Measurements from ENCODE around the gene CHST13. TPM values are rescaled to one million over a fixed set of nuclear protein-coding genes. Genes with fewer than 3 reads are reported as not detected.

The CHST13 gene
- total RNA-seq, 1 donor from 2014 or later, result 4.2 TPM

DNA sequence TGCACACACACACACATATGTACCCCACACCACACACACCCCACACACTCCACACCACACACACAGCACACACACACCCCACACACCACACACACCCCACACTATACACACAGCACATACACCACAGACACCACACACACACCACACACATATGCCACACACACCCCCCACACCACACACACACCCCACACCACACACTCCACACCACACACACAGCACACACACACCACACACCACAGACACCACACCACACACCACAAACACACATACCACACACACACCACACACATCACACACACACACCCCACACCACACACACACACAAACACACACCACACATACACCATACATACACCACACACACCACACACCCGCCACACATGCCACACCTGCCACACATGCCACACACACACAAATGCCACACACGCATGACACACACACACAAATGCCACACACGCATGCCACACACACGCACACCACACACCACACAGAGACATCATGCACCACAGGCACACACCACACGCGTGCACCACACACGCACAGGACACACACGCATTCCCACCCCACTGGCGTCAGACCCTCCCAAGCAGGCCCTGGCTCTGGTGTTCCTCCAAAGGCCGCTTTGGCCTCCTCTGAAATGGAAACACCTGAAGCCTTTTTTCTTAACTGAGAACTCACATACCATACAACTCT is 15.7 kb downstream of the CHST13 start:
- no peaks in the 10 kb centered on the region for H3K9me3 ChIP-seq
- no peak overlapping the region for H3K4me3 ChIP-seq
- H3K27ac ChIP-seq, result no peak overlapping the region
- no peaks in the 10 kb centered on the region for H3K4me1 ChIP-seq
- H3K36me3 ChIP-seq, result no peaks in the 10 kb centered on the region
- TF ChIP-seq, protein P1, sequence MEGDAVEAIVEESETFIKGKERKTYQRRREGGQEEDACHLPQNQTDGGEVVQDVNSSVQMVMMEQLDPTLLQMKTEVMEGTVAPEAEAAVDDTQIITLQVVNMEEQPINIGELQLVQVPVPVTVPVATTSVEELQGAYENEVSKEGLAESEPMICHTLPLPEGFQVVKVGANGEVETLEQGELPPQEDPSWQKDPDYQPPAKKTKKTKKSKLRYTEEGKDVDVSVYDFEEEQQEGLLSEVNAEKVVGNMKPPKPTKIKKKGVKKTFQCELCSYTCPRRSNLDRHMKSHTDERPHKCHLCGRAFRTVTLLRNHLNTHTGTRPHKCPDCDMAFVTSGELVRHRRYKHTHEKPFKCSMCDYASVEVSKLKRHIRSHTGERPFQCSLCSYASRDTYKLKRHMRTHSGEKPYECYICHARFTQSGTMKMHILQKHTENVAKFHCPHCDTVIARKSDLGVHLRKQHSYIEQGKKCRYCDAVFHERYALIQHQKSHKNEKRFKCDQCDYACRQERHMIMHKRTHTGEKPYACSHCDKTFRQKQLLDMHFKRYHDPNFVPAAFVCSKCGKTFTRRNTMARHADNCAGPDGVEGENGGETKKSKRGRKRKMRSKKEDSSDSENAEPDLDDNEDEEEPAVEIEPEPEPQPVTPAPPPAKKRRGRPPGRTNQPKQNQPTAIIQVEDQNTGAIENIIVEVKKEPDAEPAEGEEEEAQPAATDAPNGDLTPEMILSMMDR (IDR thresholded peaks at IDR 0.05), result no peak
- no peak for TF ChIP-seq POLR2AphosphoS5 (IDR thresholded peaks at IDR 0.05; ENCODE audit: insufficient read depth in 1 of 2, low read depth in 1 of 2)
- TF ChIP-seq POLR2A (IDR thresholded peaks at IDR 0.05), result no peak
- intact Hi-C loops (cut with DNase I), result no loop called here
- no peaks in the 10 kb centered on the region for H3K27me3 ChIP-seq
- no peak for DNase-seq (ENCODE audit: extremely low spot score in 2 of 2)

DNA sequence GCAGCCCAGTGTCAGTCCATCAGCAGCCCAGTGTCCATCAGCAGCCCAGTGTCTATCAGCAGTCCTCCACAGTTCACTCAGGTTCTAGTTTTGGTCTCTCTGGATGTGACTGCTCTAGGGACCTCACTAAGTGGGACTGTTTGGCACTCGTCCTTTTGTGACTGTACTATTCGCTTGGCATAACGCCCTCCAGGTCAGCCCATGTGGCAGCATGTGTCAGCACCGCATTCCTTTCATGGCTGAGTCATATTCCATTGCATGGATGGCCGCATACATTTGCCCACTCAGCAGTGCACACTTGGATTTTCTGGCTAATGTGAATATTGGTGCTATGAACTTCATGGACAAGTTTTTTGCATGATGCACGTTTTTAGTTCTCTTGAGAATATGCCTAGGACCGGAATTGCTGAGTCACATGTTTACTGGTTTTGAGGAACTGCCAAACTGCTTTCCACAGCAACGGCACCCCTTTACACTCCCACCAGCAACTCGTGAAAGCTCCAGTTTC is 16.4 kb downstream of the CHST13 start:
- H3K27me3 ChIP-seq, result no peaks in the 10 kb centered on the region
- no peaks in the 10 kb centered on the region for H3K9me3 ChIP-seq
- no peaks in the 10 kb centered on the region for H3K4me1 ChIP-seq
- TF ChIP-seq POLR2AphosphoS5 (IDR thresholded peaks at IDR 0.05; ENCODE audit: insufficient read depth in 1 of 2, low read depth in 1 of 2) (no peak), POLR2A (IDR thresholded peaks at IDR 0.05) (no peak)
- TF ChIP-seq, protein P1 (IDR thresholded peaks at IDR 0.05), result no peak
- H3K36me3 ChIP-seq, result no peaks in the 10 kb centered on the region
- H3K4me3 ChIP-seq, result no peak overlapping the region
- intact Hi-C loops (cut with DNase I), result no loop called here
- H3K27ac ChIP-seq, result no peak overlapping the region
- DNase-seq (ENCODE audit: extremely low spot score in 2 of 2), result no peak

DNA sequence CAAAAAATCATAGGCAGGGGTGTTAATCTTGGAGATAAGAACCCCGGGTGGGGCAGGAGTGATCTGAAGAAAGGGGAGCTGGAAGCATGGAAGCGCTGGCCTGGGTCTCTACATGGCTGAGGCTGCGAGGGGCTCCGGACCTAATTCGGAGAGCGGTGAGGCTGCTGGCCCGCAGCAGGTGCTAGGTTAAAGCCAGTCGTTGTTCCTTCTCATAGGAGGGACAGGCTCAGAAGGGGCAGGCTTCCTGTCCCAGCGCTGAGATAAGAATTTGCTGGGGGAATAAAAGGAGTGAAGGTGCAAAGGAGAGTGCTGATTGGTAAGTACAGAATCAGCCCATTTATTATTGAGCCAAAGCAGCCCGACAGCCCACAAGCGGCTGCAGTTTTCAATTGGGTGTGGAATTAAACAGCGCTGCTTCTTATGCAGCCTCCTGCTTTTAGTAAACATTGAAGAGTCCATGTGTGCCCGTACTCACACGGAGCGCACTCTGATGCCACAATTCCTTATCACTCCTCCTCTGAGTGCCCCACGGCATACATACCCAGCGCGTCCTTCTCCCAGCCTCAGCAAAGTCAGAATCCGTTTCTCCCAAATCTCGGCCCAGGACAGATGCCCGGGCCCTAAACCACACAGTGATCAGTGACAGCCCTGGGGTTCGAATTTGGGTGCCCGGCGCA is 17.1 kb downstream of the CHST13 start:
- Histone ChIP-seq H3K27me3 (no peaks in the 10 kb centered on the region), H3K9me3 (no peaks in the 10 kb centered on the region), H3K4me3 (no peak overlapping the region), H3K36me3 (no peaks in the 10 kb centered on the region), H3K27ac (no peak overlapping the region), H3K4me1 (no peaks in the 10 kb centered on the region)
- DNase-seq (ENCODE audit: extremely low spot score in 2 of 2), result no peak
- intact Hi-C loops (cut with DNase I), result no loop called here
- TF ChIP-seq, protein P1 (IDR thresholded peaks at IDR 0.05), result no peak
- TF ChIP-seq POLR2A (IDR thresholded peaks at IDR 0.05), result no peak
- TF ChIP-seq POLR2AphosphoS5 (IDR thresholded peaks at IDR 0.05; ENCODE audit: insufficient read depth in 1 of 2, low read depth in 1 of 2), result no peak

DNA sequence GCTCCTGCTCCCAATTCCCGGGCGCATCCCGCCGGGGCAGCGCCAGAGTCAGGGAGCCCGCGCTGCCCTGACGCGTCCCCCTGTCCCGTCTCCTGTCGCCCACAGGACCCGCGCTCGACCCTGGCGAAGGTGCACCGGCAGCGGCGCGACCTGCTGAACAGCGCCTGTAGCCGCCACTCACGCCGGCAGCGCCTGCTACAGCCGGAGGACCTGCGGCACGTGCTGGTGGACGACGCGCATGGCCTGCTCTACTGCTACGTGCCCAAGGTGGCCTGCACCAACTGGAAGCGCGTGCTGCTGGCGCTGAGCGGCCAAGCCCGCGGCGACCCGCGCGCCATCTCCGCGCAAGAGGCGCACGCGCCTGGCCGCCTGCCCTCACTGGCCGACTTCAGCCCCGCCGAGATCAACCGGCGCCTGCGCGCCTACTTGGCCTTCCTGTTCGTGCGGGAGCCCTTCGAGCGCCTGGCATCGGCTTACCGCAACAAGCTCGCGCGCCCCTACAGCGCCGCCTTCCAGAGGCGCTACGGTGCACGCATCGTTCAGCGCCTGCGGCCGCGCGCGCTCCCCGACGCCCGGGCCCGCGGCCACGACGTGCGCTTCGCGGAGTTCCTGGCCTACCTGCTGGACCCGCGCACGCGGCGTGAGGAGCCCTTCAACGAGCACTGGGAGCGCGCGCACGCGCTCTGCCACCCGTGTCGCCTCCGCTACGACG is 17.8 kb downstream of the CHST13 start:
- H3K9me3 ChIP-seq, result no peaks in the 10 kb centered on the region
- peak in 1 of 2 donors; percentile 81 for DNase-seq (ENCODE audit: extremely low spot score in 2 of 2)
- no peak for TF ChIP-seq POLR2AphosphoS5 (IDR thresholded peaks at IDR 0.05; ENCODE audit: insufficient read depth in 1 of 2, low read depth in 1 of 2)
- TF ChIP-seq POLR2A (IDR thresholded peaks at IDR 0.05), result no peak
- TF ChIP-seq, protein P1 (IDR thresholded peaks at IDR 0.05), result no peak
- intact Hi-C loops (cut with DNase I), result no loop called here
- H3K27me3 ChIP-seq, result no peaks in the 10 kb centered on the region
- no peaks in the 10 kb centered on the region for H3K4me1 ChIP-seq
- no peaks in the 10 kb centered on the region for H3K36me3 ChIP-seq
- H3K27ac ChIP-seq, result no peak overlapping the region
- no peak overlapping the region for H3K4me3 ChIP-seq
